K562 (cell line): ENCODE measurements around the gene ABHD17B. TPM values are rescaled to one million over a fixed set of nuclear protein-coding genes. Genes with fewer than 3 reads are reported as not detected.

Source experiments
- ATAC-seq: fragments of 200-7000 bp; cut with Tn5 transposase; 3 replicates; pipeline ENCODE4 v1.9.1; 2020; ENCODE audit warnings: moderate library complexity
- BruUV-seq: library from RNA; stranded (reverse); fragments of 400-500 nt; replicated peaks from 2 replicates; lab custom pipeline; 2021; lab: Mats Ljungman, UMichigan
- CTCF ChIA-PET: fragments of 300-600 bp; formaldehyde crosslinking; extraction: SDS; loops from one replicate; lab custom pipeline; 2021; ENCODE audit warnings: low intra/inter-chr PET ratio; lab: Yijun Ruan, JAX
- POLR2A ChIA-PET: fragments of 300-600, 350-650 bp; sonication (Branson Sonifier 250); formaldehyde crosslinking; extraction: SDS; loops from one replicate; lab custom pipeline; 2021; ENCODE audit warnings: antibody characterized with exemption, inconsistent platforms; lab: Yijun Ruan, JAX
- DNase-seq, 4 experiments: peaks; one replicate each; pipeline versions ENCODE4 v3.0.0 to v3.0.0-alpha.2; 2011 to 2018; ENCODE audit warnings: low spot score in 3 of 4, mixed read lengths in 3 of 4; ENCODE audit errors: extremely low read depth in 1 of 4
- FAIRE-seq: peaks from 2 replicates; lab custom pipeline; 2011; peaks lifted over from hg19 to GRCh38; lab: Jason Lieb, UNC
- H2AFZ ChIP-seq: 2 replicates; pipeline ENCODE4 v1.6.0; 2011; ENCODE audit warnings: low read depth, low read length, control low read depth, inconsistent platforms
- H3K27ac ChIP-seq: fragments of 200-600 bp; 3 replicates; pipeline ENCODE4 v1.8.0; 2011; ENCODE audit warnings: low read depth, mild to moderate bottlenecking, control low read depth, inconsistent platforms, low read length, moderate library complexity, mixed read lengths; ENCODE audit errors: extremely low read depth
- H3K27me3 ChIP-seq, 2 experiments: fragments of 300-600 bp in 1 of 2; 2 replicates in 1 of 2; 3 replicates in 1 of 2; pipeline versions ENCODE4 v1.6.0 to v1.8.0; 2011; ENCODE audit warnings: inconsistent platforms in 2 of 2, low read length in 2 of 2, mild to moderate bottlenecking in 1 of 2, mixed read lengths in 1 of 2, moderate library complexity in 1 of 2; ENCODE audit not compliant: control insufficient read depth in 2 of 2, insufficient read depth in 2 of 2
- H3K36me3 ChIP-seq: fragments of 300-600 bp; 3 replicates; pipeline ENCODE4 v1.8.0; 2011; ENCODE audit warnings: mild to moderate bottlenecking, low read length, inconsistent platforms; ENCODE audit not compliant: control insufficient read depth, insufficient read depth
- H3K4me1 ChIP-seq, 2 experiments: fragments of 200-600 bp in 1 of 2; replicated peaks in 1 of 2; 2 replicates in 1 of 2; 3 replicates in 1 of 2; pipeline versions ENCODE4 v1.5.1 to v1.8.0; 2011; ENCODE audit warnings: inconsistent platforms in 2 of 2, low read length in 2 of 2, mild to moderate bottlenecking in 1 of 2, mixed read lengths in 1 of 2, moderate library complexity in 1 of 2; ENCODE audit not compliant: control insufficient read depth in 2 of 2, insufficient read depth in 2 of 2
- H3K4me2 ChIP-seq: 2 replicates; pipeline ENCODE4 v1.6.1; 2011; ENCODE audit warnings: low read length, control low read depth, inconsistent platforms, mixed read lengths; ENCODE audit not compliant: insufficient read depth
- H3K4me3 ChIP-seq: fragments of 200-600 bp; sonication (generic), shearing (Covaris generic); 2 replicates; pipeline ENCODE4 v1.5.1; 2016; ENCODE audit warnings: control low read depth, inconsistent platforms
- H3K79me2 ChIP-seq: fragments of 200-600 bp; 3 replicates; pipeline ENCODE4 v1.8.0; 2011; ENCODE audit warnings: low read length, inconsistent platforms; ENCODE audit not compliant: control insufficient read depth, insufficient read depth
- H3K9ac ChIP-seq, 2 experiments: 2 replicates each; pipeline versions ENCODE4 v1.6.0 to v1.6.1; 2011; ENCODE audit warnings: low read depth in 2 of 2, low read length in 2 of 2, control low read depth in 1 of 2, inconsistent platforms in 1 of 2, mild to moderate bottlenecking in 1 of 2, mixed read lengths in 1 of 2; ENCODE audit not compliant: insufficient read depth in 1 of 2
- H3K9me1 ChIP-seq: one replicate; pipeline ENCODE4 v1.6.0; 2011; ENCODE audit warnings: inconsistent platforms, mild to moderate bottlenecking, low read length, moderate library complexity; ENCODE audit not compliant: control insufficient read depth, insufficient read depth
- H3K9me3 ChIP-seq: replicated peaks from 2 replicates; pipeline ENCODE4 v1.5.1; 2011; ENCODE audit warnings: low read depth, low read length, inconsistent platforms; ENCODE audit not compliant: control insufficient read depth, insufficient read depth
- H4K20me1 ChIP-seq: replicated peaks from 2 replicates; pipeline ENCODE4 v1.6.1; 2011; ENCODE audit warnings: low read length, inconsistent platforms, mixed read lengths; ENCODE audit not compliant: control insufficient read depth, insufficient read depth
- E2F8 ChIP-seq: fragments of 450-650 bp; IDR thresholded peaks from 2 replicates; pipeline ENCODE4 v1.7.1; 2018; ENCODE audit warnings: mild to moderate bottlenecking, low read depth; ENCODE audit not compliant: partially characterized antibody
- FOXM1 ChIP-seq, 2 experiments: fragments of 450-650 bp in 1 of 2; sonication (generic) in 1 of 2; formaldehyde crosslinking in 1 of 2; IDR thresholded peaks; 2 replicates each; pipeline versions ENCODE4 v1.6.1 to v1.9.0; 2017 to 2022; ENCODE audit warnings: low read depth in 2 of 2, mild to moderate bottlenecking in 2 of 2, missing genetic modification reagents in 1 of 2, moderate library complexity in 1 of 2
- L3MBTL2 ChIP-seq: fragments of 450-650 bp; IDR thresholded peaks from 2 replicates; pipeline ENCODE4 v1.6.1; 2016; ENCODE audit warnings: mild to moderate bottlenecking, moderate library complexity
- MYBL2 ChIP-seq, 2 experiments: fragments of 450-650 bp in 1 of 2; sonication (generic) in 1 of 2; formaldehyde crosslinking in 1 of 2; IDR thresholded peaks; 2 replicates each; pipeline versions ENCODE4 v1.6.1 to v1.8.1; 2017 to 2022; ENCODE audit warnings: borderline replicate concordance in 1 of 2, inconsistent platforms in 1 of 2, low read depth in 1 of 2, mild to moderate bottlenecking in 1 of 2, missing genetic modification reagents in 1 of 2, moderate library complexity in 1 of 2
- NR2C1 ChIP-seq, 2 experiments: fragments of 450-650 bp; IDR thresholded peaks; 2 replicates each; pipeline ENCODE4 v1.6.1; 2017; ENCODE audit warnings: mild to moderate bottlenecking in 2 of 2, antibody characterized with exemption in 1 of 2, inconsistent platforms in 1 of 2, missing compliant biosample characterization in 1 of 2, missing genetic modification characterization in 1 of 2
- SPI1 ChIP-seq: IDR thresholded peaks from 2 replicates; pipeline ENCODE4 v1.6.1; 2011; ENCODE audit warnings: low read depth, low read length, control low read depth, borderline replicate concordance
- ZNF395 ChIP-seq: fragments of 200-800 bp; sonication (Bioruptor generic); IDR thresholded peaks from 2 replicates; pipeline ENCODE4 v1.6.1; 2017; ENCODE audit warnings: missing genetic modification characterization, missing compliant biosample characterization
- WGBS: fragments of 100-300 bp; shearing (Covaris generic); methylation state at CpG from one replicate; pipeline ENCODE4 v1.1.6; 2016; ENCODE audit warnings: low coverage, mixed read lengths; ENCODE audit not compliant: insufficient coverage; ENCODE audit errors: missing lambda C conversion rate; 5-methylcytosine and 5-hydroxymethylcytosine counted together
- in situ Hi-C: fragments of 300-500 bp; cut with MboI; formaldehyde crosslinking; loops from 4 replicates; pipeline ENCODE4 v1.15.0; 2018; ENCODE audit warnings: inconsistent platforms, mixed read lengths
- intact Hi-C: fragments of 100-400 bp; cut with micrococcal nuclease; formaldehyde crosslinking; loops from 2 replicates; pipeline ENCODE4 v1.14.2; 2022
- polyA plus RNA-seq, 8 experiments: library from polyadenylated mRNA; depleted of rRNA in 4 of 8; stranded (reverse) in 5 of 8; unstranded in 3 of 8; fragments of >200 nt; fragmentation: Nextera tagmentation in 2 of 8; fragmentation: Illumina TruSeq in 1 of 8; extraction: Ambion mirVana in 2 of 8; extraction: Trizol in 1 of 8; gene quantifications; 2 replicates each; pipeline versions ENCODE4 v1.2.1 to v1.2.3, GENCODE V29; 2011 to 2014; ENCODE audit warnings: inconsistent platforms in 1 of 8, missing spikeins in 1 of 8
- total RNA-seq, 7 experiments: library from RNA; depleted of rRNA in 6 of 7; stranded (reverse); fragments of >200 nt in 6 of 7; fragmentation: Illumina TruSeq in 2 of 7; extraction: Trizol in 2 of 7; gene quantifications; 2 replicates each; pipeline versions ENCODE4 v1.2.1 to v1.2.3, GENCODE V29; 2011 to 2021; ENCODE audit warnings: low replicate concordance in 1 of 7

The ABHD17B gene
- total and polyA plus RNA-seq, 9 of the 15 experiments (the other 6 are each of a cell fraction or from before 2014, with no cell fraction given): 1.9 to 13.4 (median 10.1) TPM

- Histone ChIP-seq H3K9me3 (no peaks in the 10 kb centered on the region), H3K4me2 (no peak overlapping the region), H3K27me3 (no peaks in the 10 kb centered on the region), H2AFZ (no peak overlapping the region), H3K79me2 (no peaks in the 10 kb centered on the region), H3K4me3 (no peak overlapping the region), H3K36me3 (no peaks in the 10 kb centered on the region), H3K4me1 (no peaks in the 10 kb centered on the region), H3K9me1 (no peaks in the 10 kb centered on the region), H4K20me1 (no peaks in the 10 kb centered on the region), H3K27ac (peak overlapping the region; percentile 29; the same call in 1 of the 3 replicates), H3K9ac (no peak overlapping the region)
- POLR2A ChIA-PET: interaction anchor here (0.6 kb wide), 1 partner anchor 10 kb away, joined by 3 read pairs; no protein-coding TSS in a partner anchor
- TF ChIP-seq FOXM1 (IDR thresholded peaks at IDR 0.05; ENCODE audit: low read depth): peak; percentile 48; the same call in 1 of the 2 replicates
- no peak for TF ChIP-seq FOXM1 (CRISPR knock-in tag; IDR thresholded peaks at IDR 0.05; ENCODE audit: low read depth)
- peak; percentile 36; the same call in 1 of the 2 replicates for TF ChIP-seq NR2C1 (IDR thresholded peaks at IDR 0.05)
- no peak for TF ChIP-seq NR2C1 (tag; IDR thresholded peaks at IDR 0.05)
- peak; percentile 49; the same call in 1 of the 2 replicates for TF ChIP-seq MYBL2 (IDR thresholded peaks at IDR 0.05; ENCODE audit: low read depth)
- TF ChIP-seq MYBL2 (CRISPR knock-in tag; IDR thresholded peaks at IDR 0.05; ENCODE audit: borderline replicate concordance): no peak
- no peak for TF ChIP-seq E2F8
- peak; percentile 84 for TF ChIP-seq SPI1
- TF ChIP-seq ZNF395: no peak
- TF ChIP-seq L3MBTL2: peak; percentile 20; the same call in 1 of the 2 replicates
- no peak; the same call in 2 of the 3 replicates for ATAC-seq
- no peak for DNase-seq
- in situ Hi-C loops (no loop called here), intact Hi-C loops (no loop called here)
- BruUV-seq: no TSS peak
- 0% methylated on average over 1 of the region's 1 CpG for WGBS
- no peak for FAIRE-seq
- CTCF ChIA-PET: no interaction called here
Measured at GRCh38 chr9:71955300-71955915, 44.4 kb upstream of the ABHD17B start.
